Measurements from ENCODE around the gene ANXA11. TPM values are rescaled to one million over a fixed set of nuclear protein-coding genes. Genes with fewer than 3 reads are reported as not detected.
"Not testable (repeated sequence)": the region's sequence is repeated elsewhere in the genome, so short reads cannot be mapped to it uniquely, and the experiment has no call there.

ANXA11 gene
- total RNA-seq, 1 experiment from 2014 or later: 68.1 TPM

- Histone ChIP-seq H3K4me2 (ENCODE audit: insufficient read depth, insufficient read length, low read length) (no peak overlapping the region), H3K27me3 (ENCODE audit: insufficient read depth, low read length) (no peaks in the 10 kb centered on the region; the same call in 1 of the 2 replicates), H3K4ac (ENCODE audit: low read depth, low read length) (no peak overlapping the region), H3K23ac (ENCODE audit: insufficient read length, low read depth, low read length) (no peak overlapping the region), H3K9ac (ENCODE audit: extremely low read depth, insufficient read length, low read length) (no peak overlapping the region), H2BK5ac (ENCODE audit: insufficient read length, low read length) (no peak overlapping the region), H3K23me2 (ENCODE audit: insufficient read length, low read depth, low read length, poor library complexity, severe bottlenecking) (peaks cover 4% of the 10 kb centered on the region), H2BK12ac (ENCODE audit: insufficient read length, low read depth, low read length) (no peak overlapping the region), H3K18ac (ENCODE audit: insufficient read length, low read depth, low read length) (no peak overlapping the region), H3K9me3 (ENCODE audit: control insufficient read depth, low read depth, low read length) (no peaks in the 10 kb centered on the region), H3K56ac (ENCODE audit: insufficient read length, low read depth, low read length) (no peak overlapping the region), H4K8ac (replicated peaks; ENCODE audit: insufficient read length, low read depth, low read length) (no peak overlapping the region), H3K27ac (ENCODE audit: insufficient read length, low read depth, low read length) (no peak overlapping the region), H2BK20ac (ENCODE audit: low read depth, low read length, poor library complexity, severe bottlenecking) (no peak overlapping the region), H3K4me1 (ENCODE audit: insufficient read depth, low read length) (0 out of 2 replicates have a peak, but pooled peaks cover 3% of the 10 kb centered on the region), H4K20me1 (ENCODE audit: control insufficient read depth, insufficient read depth, insufficient read length) (no peaks in the 10 kb centered on the region), H3K79me1 (ENCODE audit: insufficient read depth, low read depth, low read length, poor library complexity, severe bottlenecking) (no peaks in the 10 kb centered on the region), H4K5ac (ENCODE audit: insufficient read length, low read depth, low read length) (no peak overlapping the region), H2BK120ac (ENCODE audit: low read depth, low read length, poor library complexity, severe bottlenecking) (no peak overlapping the region), H4K91ac (ENCODE audit: insufficient read length, low read depth, low read length) (no peak overlapping the region), H3K14ac (ENCODE audit: insufficient read depth, low read length) (no peak overlapping the region), H3T11ph (ENCODE audit: low read length) (no peak overlapping the region), H2AFZ (ENCODE audit: low read length) (no peak overlapping the region), H3K79me2 (ENCODE audit: insufficient read depth, low read length) (no peaks in the 10 kb centered on the region), H2BK15ac (ENCODE audit: low read depth, low read length) (no peak overlapping the region), H2AK5ac (ENCODE audit: insufficient read length, low read length) (no peak overlapping the region)
- no peak overlapping the region for H3K4me3 Mint-ChIP-seq
- no peak for TF ChIP-seq CTCF (conservative IDR thresholded peaks at IDR 0.05)
- peaks cover 28% of the 10 kb centered on the region for H3K27me3 Mint-ChIP-seq (ENCODE audit: low read depth)
- no peak for DNase-seq
- H3K36me3 Mint-ChIP-seq (ENCODE audit: insufficient read depth in 1 of 3, low read depth in 3 of 3): no peaks in the 10 kb centered on the region; a peak in 2 of 7 replicates
- peak overlapping the region in 1 of 3 experiments; percentile 51; a peak in 1 of 7 replicates for H3K27ac Mint-ChIP-seq
- WGBS (ENCODE audit: extremely low coverage, insufficient read length, low lambda C conversion rate): no CpG with 5 or more reads among the region's 8 CpGs
- H3K9me3 Mint-ChIP-seq: peaks cover 0 to 3% of the 10 kb centered on the region in 2 experiments; a peak in 2 of 5 replicates
- H3K4me1 Mint-ChIP-seq: peaks cover 22 to 30% of the 10 kb centered on the region in 2 experiments
These were observed 69.2 kb downstream of the ANXA11 start for GRCh38 chr10:80136134-80136571.

GRCh38 chr10:80133687-80134086 lies 71.7 kb downstream of the ANXA11 start:
- H2AK5ac ChIP-seq (ENCODE audit: insufficient read length, low read length); H3K18ac ChIP-seq (ENCODE audit: insufficient read length, low read depth, low read length); H3K56ac ChIP-seq (ENCODE audit: insufficient read length, low read depth, low read length); H3K14ac ChIP-seq (ENCODE audit: insufficient read depth, low read length); H3K27ac ChIP-seq (ENCODE audit: insufficient read length, low read depth, low read length); H3K27me3 ChIP-seq (ENCODE audit: insufficient read depth, low read length); H2BK120ac ChIP-seq (ENCODE audit: low read depth, low read length, poor library complexity, severe bottlenecking); H4K91ac ChIP-seq (ENCODE audit: insufficient read length, low read depth, low read length); H3K79me1 ChIP-seq (ENCODE audit: insufficient read depth, low read depth, low read length, poor library complexity, severe bottlenecking); H3K23ac ChIP-seq (ENCODE audit: insufficient read length, low read depth, low read length); H3K4me1 ChIP-seq (ENCODE audit: insufficient read depth, low read length); H3K9me3 ChIP-seq (ENCODE audit: control insufficient read depth, low read depth, low read length); H2AFZ ChIP-seq (ENCODE audit: low read length); H3K79me2 ChIP-seq (ENCODE audit: insufficient read depth, low read length); H3K4ac ChIP-seq (ENCODE audit: low read depth, low read length); H4K5ac ChIP-seq (ENCODE audit: insufficient read length, low read depth, low read length); H2BK5ac ChIP-seq (ENCODE audit: insufficient read length, low read length); H3T11ph ChIP-seq (ENCODE audit: low read length); H4K8ac ChIP-seq (replicated peaks; ENCODE audit: insufficient read length, low read depth, low read length); H4K20me1 ChIP-seq (ENCODE audit: control insufficient read depth, insufficient read depth, insufficient read length); H3K4me2 ChIP-seq (ENCODE audit: insufficient read depth, insufficient read length, low read length); DNase-seq; H2BK12ac ChIP-seq (ENCODE audit: insufficient read length, low read depth, low read length); H3K36me3 Mint-ChIP-seq (ENCODE audit: insufficient read depth in 1 of 3, low read depth in 3 of 3); H3K27ac Mint-ChIP-seq; H3K9me3 Mint-ChIP-seq; H2BK20ac ChIP-seq (ENCODE audit: low read depth, low read length, poor library complexity, severe bottlenecking); H3K23me2 ChIP-seq (ENCODE audit: insufficient read length, low read depth, low read length, poor library complexity, severe bottlenecking); H2BK15ac ChIP-seq (ENCODE audit: low read depth, low read length): not testable (repeated sequence)
- H3K9ac ChIP-seq (ENCODE audit: extremely low read depth, insufficient read length, low read length): peak overlapping the region; percentile 2
- H3K4me1 Mint-ChIP-seq: peaks cover 24 to 32% of the 10 kb centered on the region in 2 experiments
- peaks cover 28% of the 10 kb centered on the region for H3K27me3 Mint-ChIP-seq (ENCODE audit: low read depth)
- peak overlapping the region in 1 of 2 experiments; percentile 77; a peak in 3 of 5 replicates for H3K4me3 Mint-ChIP-seq
- no CpG with 5 or more reads among the region's 9 CpGs for WGBS (ENCODE audit: extremely low coverage, insufficient read length, low lambda C conversion rate)

All from H9 (cell line).